NCI-H524 treated with DMSO at 0.1 percent for 48 hours (cell line): Measurements from ENCODE around the gene NBPF1.
"Not testable (repeated sequence)": the region's sequence is repeated elsewhere in the genome, so short reads cannot be mapped to it uniquely, and the experiment has no call there.

ENCODE experiments used
- DNase-seq: peaks from one replicate; lab custom pipeline; 2025; lab: John Stamatoyannopoulos, UW

The NBPF1 gene

GRCh38 chr1:16545682-16546095, 67.7 kb downstream of the NBPF1 start:
- not testable (repeated sequence) for DNase-seq

- not testable (repeated sequence) for DNase-seq
Measured at GRCh38 chr1:16540421-16540893, 72.9 kb downstream of the NBPF1 start.

GRCh38 chr1:16537528-16537927, 75.8 kb downstream of the NBPF1 start:
- DNase-seq, result not testable (repeated sequence)

GRCh38 chr1:16536796-16537195, 76.6 kb downstream of the NBPF1 start:
- not testable (repeated sequence) for DNase-seq

- not testable (repeated sequence) for DNase-seq
Measured at GRCh38 chr1:16535898-16536297, 77.5 kb downstream of the NBPF1 start.

- DNase-seq, result not testable (repeated sequence)
Measured at GRCh38 chr1:16535487-16535886, 77.9 kb downstream of the NBPF1 start.

GRCh38 chr1:16534829-16535456, 78.4 kb downstream of the NBPF1 start:
- not testable (repeated sequence) for DNase-seq

- DNase-seq, result not testable (repeated sequence)
Measured at GRCh38 chr1:16534239-16534828, 79.0 kb downstream of the NBPF1 start.

GRCh38 chr1:16532235-16532991, 81.0 kb downstream of the NBPF1 start:
- DNase-seq, result not testable (repeated sequence)

- DNase-seq, result not testable (repeated sequence)
Measured at GRCh38 chr1:16528338-16528737, 85.0 kb downstream of the NBPF1 start.

- DNase-seq, result not testable (repeated sequence)
Measured at GRCh38 chr1:16525769-16526168, 87.6 kb downstream of the NBPF1 start.

GRCh38 chr1:16521679-16522078, 91.7 kb downstream of the NBPF1 start:
- DNase-seq, result not testable (repeated sequence)

GRCh38 chr1:16521288-16521583, 92.1 kb downstream of the NBPF1 start:
- no peak for DNase-seq

GRCh38 chr1:16520435-16521287, 92.7 kb downstream of the NBPF1 start:
- not testable (repeated sequence) for DNase-seq

GRCh38 chr1:16519255-16519951, 94.0 kb downstream of the NBPF1 start:
- not testable (repeated sequence) for DNase-seq

GRCh38 chr1:16518913-16519254, 94.5 kb downstream of the NBPF1 start:
- peak; percentile 5 for DNase-seq

- not testable (repeated sequence) for DNase-seq
Measured at GRCh38 chr1:16516694-16517410, 96.5 kb downstream of the NBPF1 start.

GRCh38 chr1:16514107-16515055, 99.0 kb downstream of the NBPF1 start, which contains the start of gene RNU1-1:
RNU1-1 (minus strand) TSS chr1:16514285.
- DNase-seq, result peak; percentile 17

GRCh38 chr1:16513412-16514106, 99.8 kb downstream of the NBPF1 start:
- DNase-seq, result peak; percentile 64
